Activated T-cell treated with anti-CD3 and anti-CD28 coated beads, Interleukin-2, amount 50 U/mL, for 24 hours (primary cell): ENCODE results near the gene SHROOM2.
"Not testable (repeated sequence)": the region's sequence is repeated elsewhere in the genome, so short reads cannot be mapped to it uniquely, and the experiment has no call there.

Source experiments
- DNase-seq: peaks from one replicate; pipeline ENCODE4 v3.0.0-alpha.2; 2020
- H3K27ac Mint-ChIP-seq: 2 replicates; pipeline ENCODE4 v1.8.0; 2020; ENCODE audit warnings: mild to moderate bottlenecking, mixed read lengths
- H3K27me3 Mint-ChIP-seq: 2 replicates; pipeline ENCODE4 v1.8.0; 2020; ENCODE audit warnings: mixed read lengths
- H3K36me3 Mint-ChIP-seq: 2 replicates; pipeline ENCODE4 v1.8.0; 2020; ENCODE audit warnings: low read depth, mixed read lengths
- H3K4me1 Mint-ChIP-seq: 2 replicates; pipeline ENCODE4 v1.8.0; 2020; ENCODE audit warnings: low read depth, mixed read lengths
- H3K4me3 Mint-ChIP-seq: 2 replicates; pipeline ENCODE4 v1.8.0; 2020; ENCODE audit warnings: mild to moderate bottlenecking, moderate library complexity, mixed read lengths
- H3K9me3 Mint-ChIP-seq: 2 replicates; pipeline ENCODE4 v1.8.0; 2020; ENCODE audit warnings: mixed read lengths

Gene SHROOM2

GRCh38 chrX:9804444-9804843 is 18.2 kb downstream of the SHROOM2 start:
- Mint-ChIP-seq H3K27ac (no peak overlapping the region), H3K27me3 (peaks cover 12% of the 10 kb centered on the region), H3K4me1 (no peaks in the 10 kb centered on the region), H3K36me3 (no peaks in the 10 kb centered on the region), H3K9me3 (peaks cover 13% of the 10 kb centered on the region), H3K4me3 (no peak overlapping the region)
- DNase-seq: no peak

DNA sequence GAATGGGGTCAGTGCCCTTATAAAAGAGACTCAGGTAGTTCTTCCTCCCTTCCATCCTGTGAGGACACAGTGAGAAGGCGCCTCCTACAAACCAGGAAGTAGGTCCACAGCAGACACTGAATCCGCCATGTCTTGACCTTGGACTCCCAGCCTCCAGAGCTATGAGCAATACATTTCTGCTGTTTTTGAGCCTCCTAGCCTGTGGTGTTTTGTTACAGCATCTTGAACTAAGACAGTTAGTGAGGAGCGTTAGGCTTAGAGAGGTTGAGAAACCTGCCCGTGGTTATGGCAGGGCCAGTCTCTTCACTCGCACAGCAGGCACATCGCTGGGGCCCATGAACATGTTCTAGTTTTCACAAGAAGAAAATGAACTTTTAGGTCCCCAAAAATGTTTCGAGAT is 19.7 kb downstream of the SHROOM2 start:
- Mint-ChIP-seq H3K36me3 (no peaks in the 10 kb centered on the region), H3K27me3 (peaks cover 3% of the 10 kb centered on the region), H3K4me1 (no peaks in the 10 kb centered on the region), H3K27ac (no peak overlapping the region), H3K9me3 (peaks cover 3% of the 10 kb centered on the region), H3K4me3 (no peak overlapping the region)
- DNase-seq: no peak

GRCh38 chrX:9807355-9808182 is 21.3 kb downstream of the SHROOM2 start:
- Mint-ChIP-seq H3K4me1 (no peaks in the 10 kb centered on the region), H3K27ac (no peak overlapping the region), H3K27me3 (peaks cover 1% of the 10 kb centered on the region), H3K4me3 (no peak overlapping the region), H3K9me3 (no peaks in the 10 kb centered on the region), H3K36me3 (no peaks in the 10 kb centered on the region)
- no peak for DNase-seq

DNA sequence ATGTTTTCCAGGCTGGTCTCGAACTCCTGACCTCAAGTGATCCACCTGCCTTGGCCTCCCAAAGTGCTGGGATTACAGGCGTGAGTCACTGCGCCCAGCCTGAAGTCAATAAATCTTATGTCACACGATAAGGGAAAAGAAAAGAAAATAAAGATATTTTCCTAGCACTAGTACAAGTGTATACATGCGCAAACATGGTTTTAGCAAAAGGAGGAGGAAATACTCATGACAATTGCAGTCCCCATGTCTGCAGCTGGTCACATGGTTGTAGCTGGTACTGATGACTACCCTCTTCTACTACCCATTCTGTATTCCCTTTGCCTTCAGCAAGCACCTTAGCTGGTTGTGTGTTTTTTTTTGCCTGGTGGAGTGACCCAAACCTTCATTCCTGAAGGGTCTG is 23.6 kb downstream of the SHROOM2 start:
- H3K36me3 Mint-ChIP-seq, H3K27me3 Mint-ChIP-seq, H3K4me1 Mint-ChIP-seq, DNase-seq, H3K4me3 Mint-ChIP-seq, H3K27ac Mint-ChIP-seq, H3K9me3 Mint-ChIP-seq: not testable (repeated sequence)

GRCh38 chrX:9811086-9811485 is 24.9 kb downstream of the SHROOM2 start:
- H3K27ac Mint-ChIP-seq, H3K4me1 Mint-ChIP-seq, H3K36me3 Mint-ChIP-seq, H3K27me3 Mint-ChIP-seq, H3K9me3 Mint-ChIP-seq, DNase-seq, H3K4me3 Mint-ChIP-seq: not testable (repeated sequence)

DNA sequence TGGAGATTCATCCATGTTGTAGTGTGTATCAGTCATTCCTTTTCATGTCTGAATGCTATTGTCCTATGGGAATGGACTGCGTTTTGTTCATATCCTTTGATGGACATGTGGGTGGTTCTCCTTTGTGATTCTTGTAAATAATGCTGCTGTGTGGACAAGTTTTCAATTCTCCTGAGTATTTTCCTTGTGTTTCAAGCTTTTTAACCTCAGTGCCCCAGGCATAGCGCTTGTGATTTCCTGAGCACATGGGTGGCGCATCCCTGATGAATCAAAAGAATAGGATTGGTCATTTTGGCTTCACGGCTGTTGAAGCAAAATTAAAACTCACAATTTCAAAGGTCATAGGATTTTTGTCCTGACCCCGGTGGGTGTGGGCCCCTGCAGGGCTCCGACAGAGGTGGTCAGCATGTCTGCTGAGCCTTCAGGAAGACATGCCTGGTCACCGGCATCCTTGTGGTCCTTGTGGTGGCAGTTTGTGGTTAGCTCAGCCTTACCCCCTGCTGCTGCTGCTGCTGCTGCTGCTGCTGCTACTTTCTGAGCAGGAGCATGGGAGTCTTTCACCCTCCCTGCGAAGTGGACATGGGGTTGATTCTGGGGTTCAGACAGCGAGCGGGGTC is 30.0 kb downstream of the SHROOM2 start:
- no peaks in the 10 kb centered on the region for H3K9me3 Mint-ChIP-seq
- no peaks in the 10 kb centered on the region for H3K36me3 Mint-ChIP-seq
- no peak overlapping the region for H3K27ac Mint-ChIP-seq
- H3K4me3 Mint-ChIP-seq: no peak overlapping the region
- no peak for DNase-seq
- no peaks in the 10 kb centered on the region for H3K4me1 Mint-ChIP-seq
- H3K27me3 Mint-ChIP-seq: peaks cover 32% of the 10 kb centered on the region

DNA sequence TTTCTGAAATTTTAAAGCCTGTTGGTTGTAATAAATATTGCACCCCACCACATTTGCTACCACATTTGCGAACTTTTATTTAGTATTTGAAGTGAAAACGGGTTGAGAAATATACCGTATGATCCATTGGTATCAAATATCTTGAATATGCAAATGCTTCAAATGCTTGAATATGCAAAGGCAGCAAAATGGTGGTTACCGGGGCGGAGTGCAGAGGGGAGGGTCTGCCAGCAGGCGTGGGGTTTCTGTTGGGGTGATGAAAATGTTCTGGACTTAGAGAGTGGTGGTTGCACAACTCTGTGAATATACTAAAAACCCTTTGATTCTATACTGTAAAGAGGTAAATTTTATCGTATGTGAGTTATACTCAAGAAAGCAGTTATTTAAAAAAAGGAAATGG is 35.3 kb downstream of the SHROOM2 start:
- no peaks in the 10 kb centered on the region for H3K9me3 Mint-ChIP-seq
- peaks cover 50% of the 10 kb centered on the region for H3K27me3 Mint-ChIP-seq
- no peak overlapping the region for H3K27ac Mint-ChIP-seq
- no peaks in the 10 kb centered on the region for H3K4me1 Mint-ChIP-seq
- H3K36me3 Mint-ChIP-seq: no peaks in the 10 kb centered on the region
- DNase-seq: no peak
- H3K4me3 Mint-ChIP-seq: no peak overlapping the region

DNA sequence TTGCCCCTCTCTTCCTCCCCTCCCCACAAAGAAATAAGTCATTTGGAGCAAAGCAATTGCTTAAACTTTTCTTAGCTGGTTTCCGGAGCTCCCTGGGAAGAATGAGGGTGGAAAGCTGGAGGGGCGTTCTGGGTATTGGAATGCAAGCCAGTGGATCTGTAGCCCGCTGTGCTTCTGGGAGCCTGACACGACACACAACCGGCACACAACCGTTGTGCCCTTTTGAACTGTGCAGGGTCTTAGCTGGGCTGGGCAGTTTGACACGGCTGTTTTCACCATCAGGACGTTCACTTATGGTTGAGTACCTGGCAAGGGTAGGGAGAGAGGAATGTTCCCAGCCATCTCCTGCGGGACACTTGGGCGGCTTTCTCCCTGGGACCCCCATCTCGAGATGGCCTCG is 38.3 kb downstream of the SHROOM2 start:
- H3K4me1 Mint-ChIP-seq: peaks cover 4% of the 10 kb centered on the region
- DNase-seq: no peak
- no peak overlapping the region for H3K4me3 Mint-ChIP-seq
- no peak overlapping the region for H3K27ac Mint-ChIP-seq
- H3K9me3 Mint-ChIP-seq: no peaks in the 10 kb centered on the region
- no peaks in the 10 kb centered on the region for H3K36me3 Mint-ChIP-seq
- peaks cover 57% of the 10 kb centered on the region for H3K27me3 Mint-ChIP-seq

DNA sequence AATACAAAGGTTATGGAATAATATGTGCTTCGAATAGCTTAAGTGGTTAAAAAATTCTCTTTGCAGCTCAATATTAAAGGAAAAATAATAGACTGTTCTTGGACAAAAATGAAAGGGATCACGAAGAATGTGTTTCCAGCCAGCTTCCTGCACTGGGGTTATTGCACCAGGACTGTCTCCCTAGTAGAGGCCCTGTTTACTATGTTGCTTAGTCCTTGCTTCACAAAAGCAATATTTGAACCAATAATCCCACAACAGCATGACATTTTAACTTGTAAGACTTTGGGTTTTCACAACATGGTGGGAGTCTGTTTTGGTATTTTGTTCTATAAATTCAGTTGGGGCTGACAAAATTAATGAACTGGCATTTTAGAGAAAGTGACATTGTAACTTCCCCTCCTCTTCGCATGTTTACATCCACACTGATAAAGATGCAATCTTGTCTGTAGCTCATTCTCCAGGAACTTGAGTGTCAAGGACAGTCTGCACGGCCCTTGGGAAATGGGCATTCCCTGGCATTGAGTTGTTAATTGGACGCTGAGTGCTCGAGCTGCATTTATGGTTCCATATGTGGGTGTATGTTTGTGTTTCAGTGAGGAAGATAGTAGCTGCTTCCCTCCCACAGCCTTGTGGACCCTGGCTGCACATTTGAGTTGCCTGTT is 39.0 kb downstream of the SHROOM2 start:
- no peak for DNase-seq
- H3K27me3 Mint-ChIP-seq: peaks cover 61% of the 10 kb centered on the region
- no peaks in the 10 kb centered on the region for H3K36me3 Mint-ChIP-seq
- H3K27ac Mint-ChIP-seq: no peak overlapping the region
- no peak overlapping the region for H3K4me3 Mint-ChIP-seq
- no peaks in the 10 kb centered on the region for H3K9me3 Mint-ChIP-seq
- peaks cover 10% of the 10 kb centered on the region for H3K4me1 Mint-ChIP-seq

GRCh38 chrX:9825966-9826365 is 39.7 kb downstream of the SHROOM2 start:
- Mint-ChIP-seq H3K9me3 (no peaks in the 10 kb centered on the region), H3K36me3 (no peaks in the 10 kb centered on the region), H3K4me3 (no peak overlapping the region), H3K4me1 (peaks cover 10% of the 10 kb centered on the region), H3K27ac (no peak overlapping the region), H3K27me3 (peaks cover 64% of the 10 kb centered on the region)
- DNase-seq: no peak

- Mint-ChIP-seq H3K36me3 (no peaks in the 10 kb centered on the region), H3K4me3 (no peak overlapping the region), H3K4me1 (peaks cover 10% of the 10 kb centered on the region), H3K27ac (no peak overlapping the region), H3K9me3 (no peaks in the 10 kb centered on the region), H3K27me3 (peaks cover 76% of the 10 kb centered on the region)
- peak; percentile 35 for DNase-seq
Measured at GRCh38 chrX:9829308-9830267, 43.4 kb downstream of the SHROOM2 start.

DNA sequence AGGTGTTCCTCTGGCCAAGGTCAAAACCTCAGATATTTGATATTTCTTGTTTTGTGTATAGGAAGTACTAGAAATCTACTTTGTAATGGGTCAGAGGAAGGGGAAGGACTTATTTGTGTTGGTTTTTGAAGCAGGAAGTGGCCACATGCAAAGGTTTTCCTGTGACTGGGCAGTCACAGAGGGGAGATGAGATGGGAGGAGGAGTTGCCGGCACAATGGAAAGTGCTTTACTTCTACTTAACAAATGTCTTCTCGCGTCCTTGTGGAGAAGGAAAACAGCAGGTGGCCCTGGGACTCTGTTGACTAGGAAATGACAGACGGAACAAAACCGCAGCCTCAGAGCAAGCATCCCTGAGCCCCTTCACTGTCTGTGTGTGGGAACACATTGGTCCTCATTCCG is 46.6 kb downstream of the SHROOM2 start:
- DNase-seq: no peak
- Mint-ChIP-seq H3K27me3 (peaks cover 67% of the 10 kb centered on the region), H3K4me3 (no peak overlapping the region), H3K36me3 (no peaks in the 10 kb centered on the region), H3K27ac (no peak overlapping the region), H3K9me3 (no peaks in the 10 kb centered on the region), H3K4me1 (peaks cover 10% of the 10 kb centered on the region)

- no peak overlapping the region for H3K27ac Mint-ChIP-seq
- H3K4me1 Mint-ChIP-seq: no peaks in the 10 kb centered on the region
- H3K27me3 Mint-ChIP-seq: peaks cover 67% of the 10 kb centered on the region
- H3K36me3 Mint-ChIP-seq: no peaks in the 10 kb centered on the region
- no peak overlapping the region for H3K4me3 Mint-ChIP-seq
- no peak for DNase-seq
- H3K9me3 Mint-ChIP-seq: no peaks in the 10 kb centered on the region
Measured at GRCh38 chrX:9835585-9836210, 49.5 kb downstream of the SHROOM2 start.

DNA sequence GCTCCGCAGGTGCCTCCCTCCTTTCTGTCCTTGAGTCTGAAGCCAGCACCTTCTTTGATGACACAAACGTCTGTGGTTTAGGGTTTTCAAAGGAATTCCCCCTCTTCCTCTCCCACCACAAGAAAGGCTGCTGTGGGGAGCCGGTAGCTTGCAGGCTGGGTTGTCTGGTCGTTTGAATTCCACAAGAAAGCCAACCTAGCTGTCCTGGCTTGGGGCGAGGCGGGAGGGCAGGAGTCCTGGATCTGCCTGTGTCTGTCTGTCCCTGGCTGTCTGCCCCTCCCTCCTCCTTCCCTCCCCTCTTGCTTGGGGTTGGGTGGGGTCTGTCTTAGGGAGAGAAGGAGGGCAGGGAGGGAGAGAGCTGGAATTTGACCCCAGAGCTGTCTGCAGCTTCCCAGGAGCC is 56.3 kb downstream of the SHROOM2 start:
- H3K4me1 Mint-ChIP-seq: peaks cover 4% of the 10 kb centered on the region
- no peak for DNase-seq
- H3K27ac Mint-ChIP-seq: no peak overlapping the region
- no peaks in the 10 kb centered on the region for H3K9me3 Mint-ChIP-seq
- H3K36me3 Mint-ChIP-seq: no peaks in the 10 kb centered on the region
- peaks cover 63% of the 10 kb centered on the region for H3K27me3 Mint-ChIP-seq
- H3K4me3 Mint-ChIP-seq: no peak overlapping the region
